ENCODE measurements around the gene DMXL1.

The DMXL1 gene

DNA sequence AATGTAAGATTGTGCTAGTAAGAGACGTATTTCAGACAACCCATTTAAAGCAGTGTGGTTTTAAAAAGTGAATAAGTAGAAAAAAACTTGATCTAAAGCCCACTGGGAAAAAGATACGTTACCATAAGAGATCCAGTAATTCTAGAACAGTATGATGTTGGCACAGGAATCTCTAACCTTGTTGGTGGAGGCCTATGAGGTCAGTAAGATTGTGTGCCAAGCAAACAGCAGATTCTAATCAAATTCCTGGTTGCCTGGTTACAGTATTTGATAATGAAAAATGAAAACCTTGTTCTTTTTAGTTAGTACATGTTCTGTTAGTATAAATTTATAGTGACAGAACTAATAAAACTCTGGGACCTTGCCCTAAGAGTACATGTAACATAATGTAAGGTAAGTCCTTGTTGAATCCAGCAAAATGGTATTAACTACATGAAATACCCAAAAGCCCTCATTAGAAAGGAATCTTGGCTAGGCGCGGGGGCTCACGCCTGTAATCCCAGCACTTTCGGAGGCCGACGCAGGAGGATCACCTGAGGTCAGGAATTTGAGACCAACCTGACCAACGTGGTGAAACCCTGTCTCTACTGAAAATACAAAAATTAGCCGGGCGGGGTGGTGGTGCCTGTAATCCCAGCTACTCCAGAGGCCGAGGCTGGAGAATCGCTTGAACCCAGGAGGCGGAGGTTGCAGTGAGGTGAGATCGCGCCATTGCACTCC is 33.2 kb upstream of the DMXL1 start:
- DNase-seq (ENCODE audit: insufficient read length) = no peak
- TF ChIP-seq TAF1 (IDR thresholded peaks at IDR 0.05; ENCODE audit: borderline replicate concordance, low read depth, low read length) = no peak
- TF ChIP-seq POLR2A (IDR thresholded peaks at IDR 0.05; ENCODE audit: low read depth, low read length) = no peak
- TF ChIP-seq POLR2AphosphoS5 (IDR thresholded peaks at IDR 0.05; ENCODE audit: low read depth, low read length) = no peak
- no peak for FAIRE-seq

GRCh38 chr5:119048246-119048645 is 22.6 kb upstream of the DMXL1 start:
- no peak for FAIRE-seq
- TF ChIP-seq POLR2A (IDR thresholded peaks at IDR 0.05; ENCODE audit: low read depth, low read length) (no peak), POLR2AphosphoS5 (IDR thresholded peaks at IDR 0.05; ENCODE audit: low read depth, low read length) (no peak), TAF1 (IDR thresholded peaks at IDR 0.05; ENCODE audit: borderline replicate concordance, low read depth, low read length) (no peak)
- no peak for DNase-seq (ENCODE audit: insufficient read length)

GRCh38 chr5:119049824-119050449 is 20.9 kb upstream of the DMXL1 start:
- TF ChIP-seq POLR2A (IDR thresholded peaks at IDR 0.05; ENCODE audit: low read depth, low read length) (no peak), TAF1 (IDR thresholded peaks at IDR 0.05; ENCODE audit: borderline replicate concordance, low read depth, low read length) (no peak), POLR2AphosphoS5 (IDR thresholded peaks at IDR 0.05; ENCODE audit: low read depth, low read length) (no peak)
- DNase-seq (ENCODE audit: insufficient read length) (no peak), FAIRE-seq (no peak)

DNA sequence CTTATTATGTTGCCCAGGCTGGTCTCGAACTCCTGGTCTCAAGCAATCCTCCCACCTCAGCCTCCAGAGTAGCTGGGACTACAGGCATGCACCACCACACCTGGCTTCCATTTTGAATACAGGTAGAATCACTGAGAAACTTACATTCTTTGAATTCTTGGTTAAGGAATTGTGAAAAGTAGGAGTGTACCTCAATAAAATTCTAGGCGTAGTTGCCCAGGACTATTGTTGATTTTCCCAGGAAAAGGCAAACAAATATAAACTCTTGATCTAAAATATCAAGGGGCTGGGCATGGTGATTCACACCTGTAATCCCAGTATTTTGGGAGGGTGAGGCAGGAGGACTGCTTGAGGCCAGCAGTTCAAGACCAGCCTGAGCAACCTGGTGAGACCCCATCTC is 16.8 kb upstream of the DMXL1 start:
- no peak for DNase-seq (ENCODE audit: insufficient read length)
- TF ChIP-seq POLR2AphosphoS5 (IDR thresholded peaks at IDR 0.05; ENCODE audit: low read depth, low read length) (no peak), POLR2A (IDR thresholded peaks at IDR 0.05; ENCODE audit: low read depth, low read length) (no peak), TAF1 (IDR thresholded peaks at IDR 0.05; ENCODE audit: borderline replicate concordance, low read depth, low read length) (no peak)
- FAIRE-seq = no peak

- FAIRE-seq (no peak), DNase-seq (ENCODE audit: insufficient read length) (no peak)
- TF ChIP-seq POLR2AphosphoS5 (IDR thresholded peaks at IDR 0.05; ENCODE audit: low read depth, low read length) = no peak
- no peak for TF ChIP-seq POLR2A (IDR thresholded peaks at IDR 0.05; ENCODE audit: low read depth, low read length)
- TF ChIP-seq TAF1 (IDR thresholded peaks at IDR 0.05; ENCODE audit: borderline replicate concordance, low read depth, low read length) = no peak
These were observed 15.6 kb upstream of the DMXL1 start for GRCh38 chr5:119055294-119055693.

DNA sequence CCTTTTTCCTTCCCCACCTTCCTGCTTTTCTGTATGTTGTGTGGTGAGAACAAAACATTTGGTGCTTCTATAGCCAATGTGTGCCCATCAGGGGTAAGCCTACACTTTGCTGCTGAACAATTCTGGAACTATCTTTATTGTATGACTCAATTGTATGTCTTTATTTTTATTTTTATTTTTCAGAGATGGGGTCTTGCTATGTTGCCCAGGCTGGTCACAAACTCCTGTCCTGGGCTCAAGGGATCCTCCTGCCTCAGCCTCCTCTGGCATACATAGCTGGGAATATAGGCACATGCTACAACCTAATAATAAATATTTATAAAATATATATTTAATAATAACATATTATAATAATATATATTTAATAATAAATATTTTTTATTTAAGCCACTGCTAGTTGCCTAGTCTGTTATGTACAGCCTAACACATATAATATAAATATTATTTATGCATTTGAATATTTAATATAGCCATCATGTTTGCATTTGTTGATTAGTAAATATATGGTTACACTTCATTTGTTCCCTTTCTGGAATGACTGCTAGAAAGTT is 11.8 kb upstream of the DMXL1 start:
- FAIRE-seq (no peak), DNase-seq (ENCODE audit: insufficient read length) (no peak)
- no peak for TF ChIP-seq POLR2A (IDR thresholded peaks at IDR 0.05; ENCODE audit: low read depth, low read length)
- TF ChIP-seq POLR2AphosphoS5 (IDR thresholded peaks at IDR 0.05; ENCODE audit: low read depth, low read length) = no peak
- no peak for TF ChIP-seq TAF1 (IDR thresholded peaks at IDR 0.05; ENCODE audit: borderline replicate concordance, low read depth, low read length)

DNA sequence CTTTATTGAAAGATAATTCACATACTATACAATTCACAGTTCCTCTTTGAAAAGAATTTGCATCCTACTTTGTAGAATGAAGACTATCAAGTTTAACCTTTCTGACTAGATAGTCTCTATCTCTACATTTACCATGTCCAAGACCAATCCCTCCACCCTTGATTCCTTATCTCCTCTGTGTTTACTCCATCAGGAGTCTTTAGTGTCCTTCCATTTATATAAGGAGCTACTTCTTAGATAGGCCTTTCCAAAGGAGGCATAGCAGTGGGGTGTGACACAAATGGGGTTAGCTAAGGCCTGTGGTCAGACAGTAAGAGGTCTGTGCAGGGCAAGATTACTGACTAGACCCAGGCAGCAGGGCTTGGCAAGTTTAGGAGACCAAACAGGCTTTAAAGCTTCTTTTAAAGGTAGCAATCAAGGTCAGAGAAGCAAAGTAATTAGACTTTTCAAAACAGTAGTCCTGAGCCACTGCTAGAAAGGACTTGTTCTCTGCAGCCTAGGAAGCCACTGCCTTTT is 11.1 kb upstream of the DMXL1 start:
- FAIRE-seq (peak; percentile 54), DNase-seq (ENCODE audit: insufficient read length) (no peak)
- TF ChIP-seq POLR2A (IDR thresholded peaks at IDR 0.05; ENCODE audit: low read depth, low read length) = no peak
- no peak for TF ChIP-seq POLR2AphosphoS5 (IDR thresholded peaks at IDR 0.05; ENCODE audit: low read depth, low read length)
- TF ChIP-seq TAF1 (IDR thresholded peaks at IDR 0.05; ENCODE audit: borderline replicate concordance, low read depth, low read length) = no peak

- DNase-seq (ENCODE audit: insufficient read length) (no peak), FAIRE-seq (peak; percentile 61)
- TF ChIP-seq POLR2A (IDR thresholded peaks at IDR 0.05; ENCODE audit: low read depth, low read length) (no peak), POLR2AphosphoS5 (IDR thresholded peaks at IDR 0.05; ENCODE audit: low read depth, low read length) (no peak), TAF1 (IDR thresholded peaks at IDR 0.05; ENCODE audit: borderline replicate concordance, low read depth, low read length) (no peak)
These were observed 7.1 kb upstream of the DMXL1 start for GRCh38 chr5:119063579-119064379.

- FAIRE-seq = no peak
- no peak for TF ChIP-seq POLR2AphosphoS5 (IDR thresholded peaks at IDR 0.05; ENCODE audit: low read depth, low read length)
- no peak for TF ChIP-seq TAF1 (IDR thresholded peaks at IDR 0.05; ENCODE audit: borderline replicate concordance, low read depth, low read length)
- TF ChIP-seq POLR2A (IDR thresholded peaks at IDR 0.05; ENCODE audit: low read depth, low read length) = no peak
- no peak for DNase-seq (ENCODE audit: insufficient read length)
These were observed 3.4 kb upstream of the DMXL1 start for GRCh38 chr5:119067450-119067849.

DNA sequence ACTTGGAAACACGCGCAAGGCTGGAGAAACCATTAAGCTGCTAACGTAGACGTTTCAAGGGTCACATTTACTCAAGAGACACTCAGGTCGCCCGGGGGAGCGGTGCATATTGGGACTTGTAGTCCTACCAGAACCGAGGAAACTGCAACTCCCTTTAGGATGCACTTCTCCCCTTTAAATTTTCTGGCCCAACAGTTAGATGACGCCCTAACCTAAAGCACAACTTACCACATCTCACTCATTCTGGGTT is 384 bp upstream of the DMXL1 start:
- DNase-seq (ENCODE audit: insufficient read length) (peak; percentile 14), FAIRE-seq (no peak)
- TF ChIP-seq POLR2AphosphoS5 (IDR thresholded peaks at IDR 0.05; ENCODE audit: low read depth, low read length) (0 out of 2 replicates have a peak, but pooled peaks have one; percentile 9), TAF1 (IDR thresholded peaks at IDR 0.05; ENCODE audit: borderline replicate concordance, low read depth, low read length) (no peak)

- FAIRE-seq (no peak), DNase-seq (ENCODE audit: insufficient read length) (no peak)
- no peak for TF ChIP-seq POLR2AphosphoS5 (IDR thresholded peaks at IDR 0.05; ENCODE audit: low read depth, low read length)
- no peak for TF ChIP-seq TAF1 (IDR thresholded peaks at IDR 0.05; ENCODE audit: borderline replicate concordance, low read depth, low read length)
- no peak for TF ChIP-seq POLR2A (IDR thresholded peaks at IDR 0.05; ENCODE audit: low read depth, low read length)
These were observed 691 bp downstream of the DMXL1 start for GRCh38 chr5:119071561-119071995.

All from GM12892 (cell line).